Limb (tissue), 2 donors: ENCODE data around the gene HIGD2A.
"Not testable (repeated sequence)": the region's sequence is repeated elsewhere in the genome, so short reads cannot be mapped to it uniquely, and the experiment has no call there.

Experiments
- DNase-seq, 2 donors: peaks; one replicate each; pipeline ENCODE4 v3.0.0-alpha.2; 2016; ENCODE audit errors: extremely low spot score in 2 of 2

HIGD2A gene

DNA sequence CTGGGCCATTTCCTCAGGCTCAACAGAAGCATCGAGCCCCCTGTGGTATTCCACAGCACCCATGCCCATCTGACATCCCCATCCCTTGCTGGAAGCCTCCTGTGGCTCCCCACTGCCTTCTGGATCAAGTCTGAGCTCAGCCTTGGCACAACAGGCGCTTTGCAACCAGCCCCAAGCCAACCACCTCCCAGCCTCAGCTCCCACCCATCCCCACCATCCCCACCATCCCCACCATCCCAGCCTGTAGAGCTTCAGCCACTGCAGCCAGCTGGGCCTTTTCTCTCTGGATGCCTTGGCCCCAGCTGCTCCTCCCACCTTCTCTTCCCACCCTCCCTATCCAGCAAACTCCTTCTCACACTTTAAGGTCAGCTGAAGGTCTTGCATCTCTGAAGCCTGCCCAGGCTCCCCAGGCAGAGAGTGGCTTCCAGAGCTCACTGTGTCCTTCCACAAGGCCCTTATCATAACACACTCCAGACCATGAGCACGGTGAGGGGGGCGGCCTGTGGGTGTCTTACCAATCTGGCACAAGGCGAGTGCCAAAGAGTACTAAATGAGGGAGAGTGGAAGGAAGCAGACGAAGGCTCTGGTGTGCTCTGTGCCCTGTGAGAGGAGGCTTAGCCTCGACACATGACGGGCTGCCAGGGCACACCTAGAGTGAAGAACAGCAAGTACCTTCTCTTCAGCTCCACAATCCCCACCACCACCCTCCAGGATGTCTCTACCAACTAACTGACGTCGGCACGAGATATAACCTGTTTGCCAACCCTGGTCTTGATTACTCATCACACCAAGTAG lies 6.5 kb downstream of the HIGD2A start:
- DNase-seq: no peak

DNA sequence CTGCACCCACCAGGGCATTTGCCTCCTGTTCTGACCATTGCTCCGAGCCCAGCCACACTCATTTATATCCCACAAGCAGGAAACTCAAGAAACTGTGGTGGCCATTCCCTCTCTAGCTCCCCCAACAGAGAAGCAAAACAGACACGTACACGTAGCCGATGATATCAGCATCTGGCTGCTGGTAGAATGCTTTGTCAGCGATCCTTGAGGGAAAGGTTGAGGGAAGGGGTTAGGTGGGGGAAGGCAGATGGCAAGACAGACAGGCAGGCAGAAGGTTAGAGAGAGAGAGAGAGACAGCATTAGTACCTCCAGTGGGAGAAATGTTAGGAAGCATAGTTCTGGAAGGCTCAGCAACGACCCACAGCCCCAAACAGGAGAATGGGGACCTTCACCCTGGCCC lies 7.8 kb downstream of the HIGD2A start:
- DNase-seq: no peak

DNA sequence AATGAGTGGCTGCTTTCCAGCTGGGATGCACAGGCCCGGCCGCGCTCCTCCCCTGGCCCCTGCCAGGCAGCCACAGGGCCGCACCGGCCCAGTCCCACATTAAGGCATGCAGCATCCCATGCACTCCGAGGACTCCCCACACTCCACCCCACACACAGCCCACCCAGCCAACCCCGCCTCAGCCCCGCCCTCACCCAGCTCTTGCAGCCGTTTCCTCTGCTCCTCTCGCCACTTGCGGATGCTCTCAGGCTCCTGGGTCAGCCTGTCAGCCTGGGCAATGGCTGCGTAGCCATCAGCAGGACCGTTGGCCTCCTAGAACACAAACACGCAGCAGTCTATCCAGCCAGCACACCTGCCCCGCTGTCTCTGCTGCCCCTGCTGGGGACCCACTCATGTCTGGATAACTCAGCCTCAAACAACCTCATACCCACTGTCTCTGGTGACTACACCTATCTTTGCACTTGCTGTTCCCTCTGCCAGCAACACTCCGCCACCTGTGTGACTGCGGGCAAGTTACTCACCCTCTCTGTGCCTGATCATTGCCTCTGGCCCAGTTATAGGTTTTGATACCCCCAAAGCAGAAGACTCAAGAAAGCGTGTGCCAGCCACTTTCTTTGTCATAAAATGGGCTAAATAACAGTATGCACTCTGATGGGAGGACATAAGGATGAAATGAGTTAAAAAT lies 9.3 kb downstream of the HIGD2A start:
- no peak for DNase-seq

DNA sequence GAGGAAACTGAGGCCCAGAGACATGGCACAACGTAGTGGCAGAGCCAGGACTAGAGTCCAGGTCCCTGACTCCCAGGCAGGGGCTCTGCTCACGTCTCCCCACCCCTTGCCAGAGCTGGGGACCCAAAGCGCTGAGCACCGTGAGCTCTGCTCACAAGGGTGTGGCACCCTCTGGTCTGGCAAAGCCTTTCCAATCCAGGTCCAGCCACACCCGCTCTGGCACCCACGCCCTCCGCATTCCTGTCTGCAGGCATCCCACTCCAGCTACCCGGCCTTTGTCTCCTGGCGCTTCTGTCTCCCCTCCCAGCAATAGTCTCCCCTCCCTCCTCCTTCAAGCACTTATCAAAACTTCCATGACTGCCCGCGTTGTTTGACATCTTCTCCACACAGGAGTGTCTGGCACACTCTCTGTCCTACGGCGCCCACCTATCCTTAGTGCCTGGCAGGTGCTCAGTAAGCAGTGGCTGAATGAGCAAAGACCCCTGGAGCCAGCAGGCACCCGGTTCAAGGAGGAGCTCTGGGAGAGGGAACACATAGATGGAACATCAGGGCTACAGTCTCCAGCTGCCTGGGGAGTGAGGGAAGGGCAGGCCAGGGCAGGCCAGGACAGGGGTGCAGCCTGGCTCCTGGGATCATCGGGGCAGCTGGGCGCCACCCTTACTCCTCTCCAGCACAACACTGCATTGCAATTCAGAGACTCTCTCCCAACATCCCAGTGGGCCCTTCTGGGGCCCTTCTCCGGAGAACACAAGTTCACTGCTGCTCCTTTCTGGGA lies 12.0 kb downstream of the HIGD2A start:
- DNase-seq: no peak

DNA sequence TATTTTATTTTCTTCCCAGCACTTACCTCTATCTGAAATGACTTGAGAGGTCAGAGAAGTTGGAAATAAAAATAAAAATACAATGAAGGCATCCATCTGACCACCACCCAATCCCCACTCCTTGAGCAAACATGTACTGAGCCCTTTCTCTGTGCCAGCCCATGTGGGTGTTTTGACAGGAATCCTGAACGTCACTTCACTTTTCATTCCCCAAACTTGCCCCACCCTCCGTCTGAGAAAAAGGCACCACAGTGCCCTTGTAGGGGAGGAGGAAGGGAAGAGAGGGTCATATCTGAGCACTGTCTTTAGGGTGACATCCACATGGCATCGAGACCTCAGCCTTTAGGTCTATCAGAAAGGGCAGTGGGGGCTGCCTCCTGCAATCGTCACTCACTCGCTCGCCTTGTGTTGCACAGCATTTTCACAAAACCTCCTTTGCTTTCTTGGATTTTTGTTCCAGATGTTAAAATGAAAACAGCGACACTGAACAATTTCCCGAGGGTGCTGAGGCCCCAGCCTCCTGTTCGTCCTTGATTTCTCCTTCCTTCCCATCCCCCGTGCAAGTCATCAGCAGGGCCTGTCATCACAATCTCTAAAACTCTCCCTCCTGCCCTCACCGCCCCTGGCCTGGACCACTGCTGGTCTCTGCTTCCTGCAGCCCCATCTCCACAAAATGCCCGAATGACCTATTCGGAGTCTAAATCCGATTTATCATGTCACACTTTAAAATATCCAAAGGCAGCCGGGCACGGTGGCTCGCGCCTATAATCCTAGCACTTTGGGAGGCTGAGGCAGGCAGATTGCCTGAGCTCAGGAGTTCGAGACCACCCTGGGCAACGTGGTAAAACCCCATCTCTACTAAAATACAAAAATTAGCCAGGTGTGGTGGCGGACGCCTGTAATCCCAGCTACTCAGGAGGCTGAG lies 13.0 kb downstream of the HIGD2A start:
- no peak for DNase-seq

DNA sequence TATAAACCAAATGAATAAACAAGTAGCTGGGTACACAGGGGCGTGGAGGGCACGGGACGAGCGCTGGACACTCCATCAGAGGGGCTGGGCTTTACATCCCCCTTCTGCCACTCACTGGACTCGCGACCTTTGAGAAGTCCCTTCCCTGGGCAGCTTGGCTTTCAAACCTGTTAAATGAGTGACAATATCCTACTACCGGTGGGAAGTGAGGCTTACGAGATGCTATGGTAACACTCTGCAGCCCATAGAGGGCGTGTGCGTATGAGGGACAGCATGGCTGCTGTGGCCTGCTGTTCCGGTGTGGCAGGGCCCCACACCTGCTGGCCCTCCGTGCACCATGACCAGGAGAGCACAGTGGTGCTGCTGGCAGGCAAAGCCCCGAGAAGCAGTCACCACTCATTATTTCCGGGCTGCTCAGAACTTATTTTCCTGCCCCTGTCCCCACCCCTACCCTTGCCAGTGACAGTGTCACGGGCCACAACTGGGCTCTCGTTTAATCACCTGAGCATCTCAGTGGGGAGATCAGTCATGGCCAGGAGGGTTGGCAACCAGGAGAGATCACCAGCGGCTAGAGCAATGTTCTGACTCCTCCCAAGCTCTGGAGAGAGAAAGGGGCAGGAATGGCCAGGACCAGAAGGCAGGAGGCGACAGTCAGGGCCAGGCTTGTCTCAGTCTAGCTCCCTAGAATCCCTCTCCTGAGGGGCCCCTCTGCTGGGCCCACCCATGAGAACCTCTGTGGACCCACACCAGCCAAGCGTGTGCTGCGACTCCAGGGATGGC lies 17.3 kb downstream of the HIGD2A start:
- no peak for DNase-seq

DNA sequence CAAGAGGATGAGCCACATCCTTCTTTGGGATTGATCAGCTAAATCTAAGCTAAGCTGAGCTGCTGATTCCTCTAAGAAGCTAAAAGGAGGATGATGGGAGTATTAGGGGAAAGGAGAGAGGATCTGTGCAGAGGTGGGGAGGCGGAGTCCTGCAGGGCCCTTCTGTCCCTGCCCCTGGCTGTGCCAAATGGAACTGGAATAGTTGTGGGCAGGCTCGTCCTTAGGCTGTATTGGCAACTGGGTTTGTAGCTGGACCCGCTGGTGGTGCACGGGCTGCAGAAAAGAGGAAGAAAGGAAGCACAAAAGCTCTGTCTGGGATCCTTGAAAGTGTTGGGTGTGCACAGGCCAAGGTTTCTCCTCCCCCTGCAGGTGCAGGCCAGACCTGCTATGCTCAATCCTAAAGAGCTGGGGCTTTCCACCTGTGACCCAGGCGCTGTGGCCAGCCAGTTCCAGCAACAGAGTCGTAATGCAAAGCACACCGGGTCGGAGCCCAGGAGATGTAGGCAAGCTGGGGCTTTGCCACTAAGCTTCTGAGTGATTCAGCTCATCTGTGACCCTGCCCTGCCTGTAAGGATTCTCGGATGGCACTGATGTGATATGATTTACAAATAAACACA lies 18.0 kb downstream of the HIGD2A start:
- DNase-seq: no peak

DNA sequence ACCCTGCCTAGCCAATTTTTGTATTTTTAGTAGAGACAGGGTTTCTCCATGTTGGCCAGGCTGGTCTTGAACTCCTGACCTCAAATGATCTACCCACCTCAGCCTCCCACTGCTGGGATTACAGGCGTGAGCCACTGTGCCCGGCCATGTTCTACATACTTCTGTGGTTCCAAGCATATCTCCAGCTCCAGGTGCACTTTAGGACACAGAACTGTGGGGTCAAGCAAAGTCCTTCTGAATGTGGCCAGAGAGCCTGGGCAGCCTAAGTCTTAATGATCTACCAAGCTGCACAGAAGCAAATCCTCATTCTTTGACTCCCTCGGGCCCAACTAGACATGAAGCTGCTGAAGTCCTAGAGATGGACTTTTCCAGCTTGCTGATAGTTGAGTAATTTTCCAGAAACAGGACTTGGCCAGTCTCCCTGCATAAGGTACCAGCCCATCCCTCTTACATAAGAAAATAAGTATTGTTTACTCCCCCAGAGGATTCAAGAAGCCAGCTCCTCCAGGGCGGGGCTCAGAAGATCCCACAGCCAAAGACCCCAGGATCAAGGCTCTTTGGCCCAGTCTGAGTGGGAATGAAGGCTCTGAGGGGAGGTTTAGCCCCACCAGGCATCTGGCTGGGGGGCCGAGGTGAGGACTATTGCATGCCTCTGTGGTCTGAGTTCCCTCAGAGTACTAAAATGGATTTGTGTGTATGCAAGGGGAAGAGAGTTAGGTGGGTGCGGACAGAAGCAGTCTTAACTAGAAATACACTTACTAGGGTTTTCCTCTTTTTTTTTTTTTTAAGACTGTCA lies 19.1 kb downstream of the HIGD2A start:
- DNase-seq: no peak

DNA sequence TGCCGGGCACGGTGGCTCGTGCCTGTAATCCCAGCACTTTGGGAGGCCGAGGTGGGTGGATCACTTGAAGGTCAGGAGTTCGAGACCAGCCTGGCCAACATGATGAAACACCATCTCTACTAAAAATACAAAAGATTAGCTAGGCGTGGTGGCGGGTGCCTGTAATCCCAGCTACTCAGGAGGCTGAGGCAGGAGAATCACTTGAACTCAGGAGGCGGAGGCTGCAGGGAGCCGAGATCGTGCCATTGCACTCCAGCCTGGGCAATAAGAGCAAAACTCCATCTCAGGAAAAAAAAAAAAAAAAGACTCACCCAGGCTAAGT lies 19.7 kb downstream of the HIGD2A start:
- DNase-seq: not testable (repeated sequence)

DNA sequence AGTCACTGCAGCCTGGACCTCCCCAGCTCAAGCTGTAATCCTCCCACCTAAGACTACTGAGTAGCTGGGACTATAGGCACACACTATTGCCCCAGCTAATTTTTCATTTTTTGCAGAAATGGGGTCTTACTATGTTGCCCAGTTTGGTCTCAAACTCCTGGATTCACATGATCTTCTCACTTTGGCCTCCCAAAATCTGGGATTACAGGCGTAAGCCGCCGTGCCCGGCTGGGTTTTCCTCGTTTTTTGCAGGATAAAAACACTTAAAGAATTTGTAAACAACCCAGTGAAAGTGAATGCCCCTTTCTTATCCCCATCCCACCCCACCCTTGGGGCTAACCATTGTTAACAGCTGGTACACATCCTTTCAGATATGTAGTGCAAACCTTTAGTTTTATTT lies 20.0 kb downstream of the HIGD2A start:
- DNase-seq: no peak

DNA sequence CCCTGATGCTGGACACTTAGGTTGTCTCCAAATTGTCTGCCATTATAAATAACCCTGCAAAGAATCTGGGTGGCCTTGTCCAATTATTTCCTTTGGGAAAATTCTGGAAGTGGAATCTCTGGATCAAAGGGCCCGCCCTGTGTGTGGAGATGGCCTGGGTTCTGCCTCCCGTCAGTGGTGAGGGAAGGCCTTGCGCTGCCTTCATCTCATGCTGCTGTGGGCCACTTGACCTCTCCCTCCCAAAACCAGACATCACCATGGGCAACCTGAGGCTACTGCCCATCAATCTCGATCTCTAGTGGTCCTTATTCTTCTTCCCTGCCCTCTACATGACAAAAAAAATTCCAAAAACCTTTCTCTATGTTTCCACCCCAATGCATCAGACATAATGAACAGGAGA lies 21.2 kb downstream of the HIGD2A start:
- DNase-seq: no peak

DNA sequence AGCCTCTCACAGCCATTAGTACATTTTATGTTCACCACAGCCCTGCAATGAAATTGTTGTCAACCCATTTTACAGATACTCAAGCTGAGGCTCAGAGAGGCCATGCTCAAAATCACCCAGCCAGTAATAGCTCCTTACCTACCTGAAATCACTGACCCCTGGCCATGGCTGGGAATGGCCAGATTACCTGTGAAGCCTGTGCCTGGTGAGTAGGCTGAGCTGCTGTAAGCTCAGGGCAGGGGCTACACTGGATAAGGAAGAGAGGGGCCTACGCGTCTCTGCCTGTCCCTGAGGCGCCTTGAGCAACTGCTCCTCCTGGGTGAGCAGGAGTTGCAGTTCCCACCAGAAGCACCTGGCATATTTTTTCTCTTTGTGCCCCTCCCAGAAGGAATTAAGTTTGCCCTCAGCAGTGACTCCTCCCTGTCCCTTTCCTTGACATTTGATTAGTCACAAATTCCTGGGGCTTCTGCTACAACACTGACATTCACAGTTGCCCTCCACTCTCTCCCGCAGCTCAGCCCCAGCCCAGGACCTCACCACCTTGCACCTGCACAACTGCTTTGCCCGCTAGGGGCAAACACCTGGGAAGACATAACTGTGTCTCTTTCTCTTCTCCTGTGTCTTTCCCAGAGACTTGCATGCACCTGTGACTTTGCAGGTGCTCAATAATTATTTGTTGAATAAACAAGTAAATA lies 22.1 kb downstream of the HIGD2A start:
- no peak for DNase-seq

DNA sequence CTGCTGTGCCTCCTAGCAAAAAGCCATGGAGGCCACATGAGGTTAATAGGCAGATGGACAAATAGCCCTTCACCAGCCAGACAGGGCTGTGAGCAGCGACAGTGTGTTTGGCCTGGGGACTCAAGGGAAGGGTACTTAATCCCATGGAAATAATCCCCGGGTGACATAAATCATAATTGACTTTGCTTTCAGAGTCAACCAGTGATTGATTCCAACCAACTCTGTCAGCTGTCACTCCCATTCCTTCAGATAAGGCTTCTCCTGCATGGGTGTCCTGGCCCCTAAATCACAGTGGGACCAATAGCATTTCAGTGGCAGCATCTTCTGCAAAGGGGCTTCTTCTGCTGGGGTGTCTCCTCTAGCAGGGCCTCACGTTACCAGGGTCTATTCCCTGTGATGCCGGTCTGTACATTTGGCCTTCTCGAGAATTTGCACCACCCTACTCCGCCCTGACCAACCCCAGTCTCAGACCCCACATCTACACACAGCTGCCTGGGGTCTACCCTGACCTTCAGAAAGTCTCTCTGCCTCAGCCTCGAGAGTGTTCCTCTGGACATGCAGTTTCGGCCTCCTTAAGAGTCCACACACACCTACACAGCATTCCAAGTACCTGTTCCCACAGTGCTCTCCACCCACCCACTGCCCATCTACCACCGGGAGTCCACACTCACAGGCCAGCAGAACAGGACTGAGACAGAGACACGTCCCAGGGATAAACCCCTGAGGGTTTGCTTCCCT lies 24.1 kb downstream of the HIGD2A start:
- no peak for DNase-seq

DNA sequence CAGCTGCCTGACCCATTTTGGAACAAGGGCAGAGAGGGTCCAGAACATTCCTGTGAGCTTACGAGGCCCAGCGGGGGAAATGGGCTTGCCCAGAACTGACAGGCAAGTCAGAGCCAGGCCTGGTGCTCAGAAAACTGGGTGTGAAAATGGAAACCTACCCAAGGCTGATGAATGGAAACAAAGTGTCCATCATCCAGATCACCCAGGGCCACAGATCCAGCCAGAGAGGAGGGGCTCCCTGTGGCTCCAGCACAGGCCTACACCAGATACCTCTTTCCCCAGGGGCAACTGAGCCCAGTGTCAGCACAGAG lies 24.7 kb downstream of the HIGD2A start:
- DNase-seq: no peak

DNA sequence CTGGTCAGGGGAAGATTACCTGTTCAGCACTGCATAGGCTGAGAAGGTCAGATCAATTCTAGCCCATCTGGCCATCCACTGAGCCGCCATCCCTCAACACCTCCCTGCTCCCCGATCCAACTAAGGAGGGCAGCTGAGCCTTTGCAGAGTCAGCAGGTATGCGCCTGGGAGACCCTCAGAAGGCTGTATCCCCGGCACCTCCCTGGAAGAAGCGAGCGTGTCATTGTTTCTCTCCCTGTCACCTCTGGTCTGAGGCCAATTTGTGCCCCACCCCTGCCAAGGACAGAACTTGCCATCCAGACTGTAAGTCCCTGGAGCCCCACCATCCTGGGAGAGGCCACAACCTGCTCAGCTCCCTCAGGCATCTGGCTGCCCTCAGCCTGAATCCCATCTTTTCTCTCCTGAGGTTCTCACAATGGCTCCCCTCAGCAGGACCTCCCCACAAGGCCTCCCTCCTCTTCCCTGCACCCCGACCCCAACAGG lies 25.2 kb downstream of the HIGD2A start:
- DNase-seq: no peak

DNA sequence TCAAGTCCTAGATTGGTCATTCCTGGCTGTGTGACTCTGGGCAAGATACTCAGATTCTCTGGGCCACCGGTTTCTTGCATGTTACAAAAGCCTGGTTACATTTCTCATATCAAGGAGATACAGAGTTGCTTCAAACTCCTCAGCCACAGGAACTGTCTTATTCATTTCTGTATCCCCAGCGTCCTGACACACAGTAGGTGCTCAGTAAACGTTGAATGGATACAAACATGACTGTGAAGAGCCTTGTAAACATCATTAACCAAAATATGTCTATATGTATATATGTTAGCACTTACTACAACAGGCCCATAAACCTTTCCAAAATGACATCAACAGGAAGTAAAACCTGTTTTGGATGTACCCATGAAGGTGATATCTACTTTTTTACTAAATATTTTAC lies 26.2 kb downstream of the HIGD2A start:
- no peak for DNase-seq

DNA sequence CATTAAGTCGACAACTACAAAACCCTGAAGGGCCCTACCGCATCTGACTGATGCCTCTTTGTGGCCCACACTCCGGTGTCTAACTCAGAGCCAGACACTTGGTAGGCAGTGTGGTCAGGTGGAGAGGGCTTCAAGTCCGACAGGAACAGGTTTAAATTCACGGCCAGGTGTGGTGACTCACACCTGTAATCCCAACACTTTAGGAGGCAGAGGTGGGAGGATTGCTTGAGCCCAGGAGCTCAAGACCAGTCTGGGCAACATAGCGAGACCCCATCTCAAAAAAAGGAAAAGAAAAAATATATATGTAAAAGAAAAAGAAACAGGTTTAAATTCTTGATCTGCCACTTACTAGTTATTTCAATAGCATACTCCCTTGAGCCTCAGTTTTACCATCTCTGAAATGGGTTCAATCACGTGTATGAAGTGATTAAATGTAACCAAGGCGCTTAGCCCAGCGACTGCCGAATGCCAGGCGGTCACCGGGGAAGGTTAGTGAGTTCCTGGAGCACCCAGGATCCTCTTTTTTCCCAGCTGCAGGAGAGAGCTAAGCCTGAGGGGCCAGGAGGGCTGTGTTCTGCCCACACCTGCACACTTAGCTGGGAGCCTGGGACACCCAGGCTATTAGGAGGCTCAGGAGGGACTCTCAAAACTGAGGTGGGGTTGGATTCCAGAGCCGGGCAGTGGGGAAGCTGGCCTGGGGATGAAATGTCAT lies 26.8 kb downstream of the HIGD2A start:
- no peak for DNase-seq
